Mesodermal cell (in vitro differentiated cells): Measurements from ENCODE around the gene OR5K1.

Source experiments
- H3K27ac ChIP-seq: 2 replicates; pipeline ENCODE4 v1.7.0; 2013; ENCODE audit warnings: mild to moderate bottlenecking, low read depth, low read length, moderate library complexity; ENCODE audit not compliant: severe bottlenecking
- H3K36me3 ChIP-seq: 2 replicates; pipeline ENCODE4 v1.7.1; 2013; ENCODE audit warnings: mild to moderate bottlenecking, low read length, moderate library complexity; ENCODE audit not compliant: control insufficient read depth, insufficient read depth
- H3K4me1 ChIP-seq: one replicate; pipeline ENCODE4 v1.7.1; 2013; ENCODE audit warnings: mild to moderate bottlenecking, low read length; ENCODE audit not compliant: insufficient read depth, control insufficient read depth, poor library complexity, severe bottlenecking
- H3K4me3 ChIP-seq: 2 replicates; pipeline ENCODE4 v1.7.0; 2013; ENCODE audit warnings: low read length, control low read depth, mild to moderate bottlenecking; ENCODE audit not compliant: insufficient read depth, poor library complexity, severe bottlenecking; ENCODE audit errors: extremely low read depth
- H3K9me3 ChIP-seq: 2 replicates; pipeline ENCODE4 v1.7.1; 2013; ENCODE audit warnings: mild to moderate bottlenecking, low read length, moderate library complexity; ENCODE audit not compliant: control insufficient read depth
- whole genome bisulfite sequencing, 2 experiments: methylation state at CpG; one replicate each; pipeline ENCODE4 v1.1.5; 2013; ENCODE audit warnings: missing lambda C conversion rate in 2 of 2; ENCODE audit not compliant: insufficient coverage in 2 of 2; 5-methylcytosine and 5-hydroxymethylcytosine counted together

The OR5K1 gene

DNA sequence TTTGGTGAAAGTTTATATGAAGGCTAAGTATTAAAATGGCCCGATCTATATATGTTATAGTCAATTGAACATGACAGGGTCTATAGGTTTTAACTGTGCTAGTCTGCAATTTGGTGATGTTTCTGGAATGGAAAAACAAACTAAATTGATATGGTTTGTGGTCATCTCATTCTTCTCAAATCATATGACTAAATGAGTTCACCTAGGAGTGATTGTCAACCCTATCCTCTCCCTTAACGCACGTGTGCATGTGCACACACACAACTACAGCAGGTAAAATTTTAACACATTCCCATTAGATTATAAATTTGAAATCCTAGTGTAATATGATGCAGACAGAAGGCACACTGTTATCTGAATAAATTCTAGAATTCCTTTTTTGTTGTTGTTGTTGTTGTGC, 50.7 kb downstream of the OR5K1 start:
- 100% methylated on average over 1 of the region's 3 CpGs for WGBS, 2 experiments
- Histone ChIP-seq H3K4me1 (no peaks in the 10 kb centered on the region), H3K27ac (no peak overlapping the region), H3K4me3 (no peak overlapping the region), H3K36me3 (peaks cover 38% of the 10 kb centered on the region), H3K9me3 (no peaks in the 10 kb centered on the region)

DNA sequence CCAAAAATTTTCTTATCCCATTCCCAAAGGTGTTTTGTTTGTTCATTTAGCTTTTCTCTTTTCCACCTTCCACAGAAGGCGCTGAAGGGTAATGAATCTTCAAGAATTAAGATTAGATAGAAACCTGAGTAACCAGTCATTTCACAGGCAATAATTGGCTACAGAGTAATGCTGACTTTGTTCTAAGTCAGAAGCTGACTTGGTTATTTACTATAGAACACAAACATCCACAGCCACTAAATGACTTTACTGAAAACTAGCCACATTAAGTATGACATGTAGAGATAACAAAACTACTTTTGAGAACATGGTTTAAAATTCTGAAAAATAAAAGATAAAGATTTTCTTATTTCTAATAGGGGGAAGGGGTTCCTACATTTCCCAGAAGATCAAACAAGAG, 51.9 kb downstream of the OR5K1 start:
- Histone ChIP-seq H3K27ac (no peak overlapping the region), H3K36me3 (peaks cover 50% of the 10 kb centered on the region), H3K9me3 (no peaks in the 10 kb centered on the region), H3K4me3 (no peak overlapping the region), H3K4me1 (no peaks in the 10 kb centered on the region)
- no CpG with 5 or more reads among the region's 1 CpG for WGBS, 2 experiments

DNA sequence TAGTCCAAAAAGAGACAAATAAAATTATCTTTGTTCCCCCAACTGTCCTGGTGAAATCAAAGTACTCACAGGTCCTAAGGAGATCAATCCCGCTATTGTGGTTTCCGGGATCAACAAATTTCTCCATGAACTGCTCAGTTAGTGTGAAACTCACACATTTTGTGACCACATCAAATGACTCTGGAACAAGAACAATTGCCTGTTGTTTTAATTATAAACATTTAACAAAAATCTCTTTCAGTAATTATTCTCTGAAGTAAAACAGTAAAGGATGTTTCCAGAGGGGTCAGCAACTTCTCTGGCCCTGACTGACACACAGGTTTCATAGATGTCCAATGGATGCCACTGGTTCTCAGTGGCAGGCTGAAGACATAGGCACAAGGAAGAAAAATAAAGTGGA, 55.8 kb downstream of the OR5K1 start:
- H3K27ac ChIP-seq: no peak overlapping the region
- 83 to 100% methylated on average over 1 to 2 of the region's 2 CpGs for whole genome bisulfite sequencing, 2 experiments
- H3K4me3 ChIP-seq: no peak overlapping the region
- H3K36me3 ChIP-seq: peaks cover 56% of the 10 kb centered on the region
- peaks cover 5% of the 10 kb centered on the region for H3K4me1 ChIP-seq
- no peaks in the 10 kb centered on the region for H3K9me3 ChIP-seq

DNA sequence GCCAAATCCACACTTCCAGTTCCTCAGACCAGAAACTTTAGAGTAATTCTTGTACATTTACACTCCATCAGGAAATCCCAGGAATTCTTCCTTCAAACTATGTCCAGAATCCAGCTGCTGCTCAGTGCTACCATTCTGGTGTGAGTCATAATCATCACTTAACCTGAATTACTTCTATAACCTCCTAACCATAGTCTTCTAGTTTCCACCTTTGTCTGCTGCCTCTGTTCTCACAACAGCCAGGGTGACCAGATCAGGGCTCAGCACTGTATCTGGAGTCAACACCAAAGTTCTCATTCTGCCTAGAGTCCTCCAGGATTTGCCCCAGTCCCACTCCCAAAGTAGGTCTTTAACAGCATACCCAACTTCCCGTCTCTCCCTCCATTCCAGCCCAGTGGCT, 56.4 kb downstream of the OR5K1 start:
- 89 to 100% methylated on average over 1 of the region's 1 CpG for WGBS, 2 experiments
- peaks cover 56% of the 10 kb centered on the region for H3K36me3 ChIP-seq
- no peak overlapping the region for H3K4me3 ChIP-seq
- no peaks in the 10 kb centered on the region for H3K9me3 ChIP-seq
- H3K4me1 ChIP-seq: peaks cover 5% of the 10 kb centered on the region
- no peak overlapping the region for H3K27ac ChIP-seq

DNA sequence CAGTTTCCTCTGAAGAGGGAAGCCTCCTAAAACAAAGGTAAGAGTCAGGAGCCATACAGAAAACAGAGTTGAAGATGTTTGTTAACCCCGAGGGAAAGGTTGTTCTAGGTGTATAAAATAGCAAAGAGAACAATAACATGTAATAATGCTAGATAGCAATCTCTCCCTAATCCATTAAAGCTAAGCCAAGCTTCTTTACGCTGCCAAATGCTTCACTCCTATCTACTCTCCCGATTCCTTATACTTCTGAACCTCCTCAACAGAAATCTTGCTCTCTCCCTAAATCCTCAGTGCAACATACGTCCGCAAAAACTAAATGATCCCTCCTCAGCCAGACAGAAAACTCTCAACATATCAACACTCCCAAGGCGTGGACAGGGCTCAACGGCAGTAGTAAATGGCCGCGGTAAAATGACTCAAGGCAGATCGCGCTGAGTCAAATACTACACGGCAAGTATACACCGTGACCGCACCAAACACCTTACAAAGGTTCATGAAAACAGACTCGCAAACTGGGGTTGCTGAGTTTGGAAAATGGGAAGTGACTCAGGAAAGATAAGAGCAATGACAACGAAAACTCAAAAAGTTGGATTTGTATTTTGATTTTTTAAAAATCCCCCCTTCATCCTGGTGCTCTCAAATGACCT, 59.0 kb downstream of the OR5K1 start:
- H3K4me3 ChIP-seq: peak overlapping the region; percentile 86
- WGBS, 2 experiments: 0 to 1% methylated on average over 8 of the region's 16 CpGs
- H3K4me1 ChIP-seq: peaks cover 5% of the 10 kb centered on the region

More for the DNA sequence above, 59.0 kb downstream of the OR5K1 start:
- Histone ChIP-seq H3K27ac (peak overlapping the region; percentile 76), H3K36me3 (peaks cover 39% of the 10 kb centered on the region), H3K9me3 (no peaks in the 10 kb centered on the region)
